ENCODE results near the gene ETNK2. TPM values are rescaled to one million over a fixed set of nuclear protein-coding genes. Genes with fewer than 3 reads are reported as not detected.
A peak's percentile ranks its signal among the peaks of the same experiment; 100 is the strongest.

The ETNK2 gene
- total and polyA plus RNA-seq, 2 of the 13 experiments (the other 11 are each of a cell fraction or from before 2014, with no cell fraction given): 15.5 to 42.8 TPM

- TF ChIP-seq ZNF142 (CRISPR knock-in tag; IDR thresholded peaks at IDR 0.05) (no peak), KLF16 (CRISPR knock-in tag; IDR thresholded peaks at IDR 0.05) (peak in 1 of 2 experiments; percentile 88; a peak in 2 of 4 replicates), NFYC (CRISPR knock-in tag; IDR thresholded peaks at IDR 0.05) (peak; percentile 63), CEBPZ (IDR thresholded peaks at IDR 0.05; ENCODE audit: low read length) (no peak), AGO2 (optimal IDR thresholded peaks at IDR 0.05; ENCODE audit: low read depth, low read length) (no peak), MAF1 (CRISPR knock-in tag; IDR thresholded peaks at IDR 0.05; ENCODE audit: borderline replicate concordance) (no peak), POGZ (CRISPR knock-in tag; IDR thresholded peaks at IDR 0.05) (peak; percentile 75), SPEN (CRISPR knock-in tag; IDR thresholded peaks at IDR 0.05; ENCODE audit: low read depth) (no peak), ZNF782 (CRISPR knock-in tag; IDR thresholded peaks at IDR 0.05; ENCODE audit: borderline replicate concordance) (no peak), ZSCAN5A (CRISPR knock-in tag; IDR thresholded peaks at IDR 0.05; ENCODE audit: borderline replicate concordance) (peak; percentile 70; the same call in 1 of the 2 replicates), ZNF18 (CRISPR knock-in tag; IDR thresholded peaks at IDR 0.05; ENCODE audit: insufficient replicate concordance) (no peak), ZBTB25 (CRISPR knock-in tag; IDR thresholded peaks at IDR 0.05) (peak; percentile 83; the same call in 1 of the 2 replicates), ZMYM4 (CRISPR knock-in tag; IDR thresholded peaks at IDR 0.05) (peak; percentile 84)
Measured at GRCh38 chr1:204145033-204145504, 6.8 kb downstream of the ETNK2 start (continued).
